HuH-7 (cell line): Measurements from ENCODE around the gene SLC35B4.

ENCODE experiments used
- DNase-seq: peaks from one replicate; pipeline ENCODE4 v3.0.0; 2011; ENCODE audit warnings: low spot score

SLC35B4 gene

GRCh38 chr7:134290286-134290685 is 26.4 kb downstream of the SLC35B4 start:
- DNase-seq = no peak

DNA sequence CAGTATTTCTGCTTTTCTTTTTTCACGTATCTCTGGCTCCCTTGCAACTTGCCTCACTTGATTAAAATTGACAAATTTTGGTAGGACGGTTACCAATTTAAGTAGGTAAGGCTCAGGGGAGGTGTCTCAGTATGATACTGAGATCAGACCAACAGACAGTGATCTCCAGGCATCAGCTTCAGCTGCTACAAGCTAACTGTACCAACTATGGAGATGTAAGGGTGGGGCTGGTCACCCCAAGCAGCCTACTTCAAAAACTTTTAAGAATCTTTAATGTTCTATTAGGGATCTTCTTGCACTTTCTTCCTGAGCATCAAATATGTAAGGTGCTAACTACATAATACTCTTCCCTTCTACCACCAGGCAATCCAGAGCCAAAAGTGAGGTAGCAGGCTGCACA is 26.9 kb downstream of the SLC35B4 start:
- DNase-seq = no peak

DNA sequence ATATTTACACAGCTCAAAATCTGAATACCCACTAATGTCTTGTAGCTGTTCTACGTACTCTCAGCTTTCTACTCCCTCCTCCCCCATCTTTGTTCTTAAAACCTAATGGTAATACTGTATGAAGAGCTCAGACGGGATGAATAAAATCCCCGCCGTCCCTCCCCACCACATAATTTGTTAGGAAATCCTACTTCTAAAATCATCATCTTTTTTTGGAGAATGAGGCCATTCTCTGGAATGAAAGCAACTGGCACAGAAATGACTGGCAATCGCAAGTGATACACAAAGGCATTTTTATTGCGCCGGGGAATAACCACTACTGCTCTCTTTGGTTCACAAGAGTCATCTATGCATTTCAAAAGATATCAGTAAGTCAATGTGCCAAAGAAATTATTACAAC is 27.3 kb downstream of the SLC35B4 start:
- DNase-seq = no peak

DNA sequence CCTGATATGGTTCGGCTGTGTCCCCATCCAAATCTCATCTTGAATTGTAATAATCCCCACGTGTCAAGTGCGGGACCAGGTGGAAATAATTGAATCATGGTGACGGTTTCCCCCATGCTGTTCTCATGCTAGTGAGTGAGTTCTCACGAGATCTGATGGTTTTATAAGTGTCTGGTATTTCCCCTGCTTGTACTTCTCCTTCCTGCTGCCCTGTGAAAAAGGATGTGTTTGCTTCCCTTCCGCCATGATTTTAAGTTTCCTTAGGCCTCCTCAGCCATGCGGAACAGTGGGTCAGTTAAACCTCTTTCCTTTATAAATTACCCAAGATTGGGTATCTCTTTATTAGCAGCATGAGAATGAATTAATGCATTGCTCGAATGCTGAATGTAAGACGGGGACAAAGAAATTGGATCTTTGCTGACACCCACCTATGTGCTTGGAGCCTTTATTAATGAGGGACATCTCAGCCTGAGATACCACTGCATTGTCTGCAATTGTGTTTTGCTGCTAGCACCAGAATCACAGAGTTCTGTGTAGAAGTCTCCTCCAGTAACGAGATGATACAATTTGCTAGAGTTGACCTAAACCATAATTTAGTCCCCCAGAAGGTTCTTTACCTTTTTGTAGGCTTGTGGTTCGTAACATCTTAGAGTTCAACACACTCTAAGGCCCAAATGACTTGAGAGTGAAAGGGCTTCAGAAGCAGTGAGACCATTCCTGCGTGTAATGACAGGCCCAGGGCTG is 28.6 kb downstream of the SLC35B4 start:
- DNase-seq = no peak

- DNase-seq = no peak
These were observed 31.8 kb downstream of the SLC35B4 start for GRCh38 chr7:134284952-134285351.

DNA sequence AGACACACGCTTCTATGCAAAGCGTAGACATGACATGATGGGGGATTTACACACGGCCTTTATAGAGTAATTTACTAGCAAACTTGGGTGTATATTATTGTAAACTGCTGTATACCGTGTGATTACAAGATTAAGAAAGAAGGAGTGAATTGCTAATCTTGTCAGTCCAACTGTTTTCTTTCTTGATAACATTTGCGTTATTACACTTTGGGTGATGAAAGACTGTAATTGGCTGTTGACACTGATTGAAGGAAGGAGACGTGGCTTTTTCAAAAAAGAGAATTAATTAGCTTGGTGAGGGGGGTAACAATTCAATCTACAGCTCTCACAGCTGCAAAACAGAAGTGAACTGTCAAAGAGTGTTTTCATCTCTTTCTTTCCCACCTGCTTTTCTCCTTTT is 32.7 kb downstream of the SLC35B4 start:
- DNase-seq = no peak

GRCh38 chr7:134280508-134280907 is 36.2 kb downstream of the SLC35B4 start:
- no peak for DNase-seq

DNA sequence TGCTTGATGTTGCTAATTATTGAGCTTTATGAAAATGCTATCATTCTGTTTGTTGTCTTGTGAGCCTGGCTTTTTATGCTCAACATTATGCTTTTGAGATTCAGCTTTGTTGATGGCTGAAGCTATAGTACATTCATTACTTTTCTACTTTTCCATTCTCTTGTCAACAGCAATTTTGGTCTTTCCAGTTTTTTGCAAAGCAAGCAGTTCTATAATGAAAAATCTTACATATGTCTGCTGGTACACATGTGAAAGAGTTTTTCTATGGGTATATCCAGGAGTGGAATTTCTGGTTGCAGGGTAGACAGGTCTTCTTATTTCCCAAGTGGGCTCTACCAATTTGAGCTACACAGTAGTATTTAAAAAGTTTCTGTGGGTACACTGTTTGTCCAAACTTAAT is 36.8 kb downstream of the SLC35B4 start:
- DNase-seq = no peak

DNA sequence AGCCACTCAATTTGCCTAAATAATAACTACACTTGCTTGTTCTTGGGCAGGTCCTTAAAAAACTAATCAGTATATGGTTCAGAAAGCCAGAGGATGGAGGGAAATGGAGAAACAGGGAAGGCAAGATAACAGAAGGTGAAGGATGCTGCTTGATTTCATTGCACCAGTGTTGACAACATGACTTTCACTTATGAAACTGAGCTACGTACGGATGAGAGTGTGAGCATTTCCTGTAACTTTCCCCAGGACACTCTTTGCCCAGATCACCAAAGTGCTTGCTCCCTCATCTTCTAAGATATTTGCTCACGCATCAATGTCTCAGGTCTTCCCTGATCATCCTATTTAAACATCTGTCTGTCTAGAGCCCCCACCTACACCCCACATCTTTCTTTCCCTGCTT is 37.4 kb downstream of the SLC35B4 start:
- no peak for DNase-seq

DNA sequence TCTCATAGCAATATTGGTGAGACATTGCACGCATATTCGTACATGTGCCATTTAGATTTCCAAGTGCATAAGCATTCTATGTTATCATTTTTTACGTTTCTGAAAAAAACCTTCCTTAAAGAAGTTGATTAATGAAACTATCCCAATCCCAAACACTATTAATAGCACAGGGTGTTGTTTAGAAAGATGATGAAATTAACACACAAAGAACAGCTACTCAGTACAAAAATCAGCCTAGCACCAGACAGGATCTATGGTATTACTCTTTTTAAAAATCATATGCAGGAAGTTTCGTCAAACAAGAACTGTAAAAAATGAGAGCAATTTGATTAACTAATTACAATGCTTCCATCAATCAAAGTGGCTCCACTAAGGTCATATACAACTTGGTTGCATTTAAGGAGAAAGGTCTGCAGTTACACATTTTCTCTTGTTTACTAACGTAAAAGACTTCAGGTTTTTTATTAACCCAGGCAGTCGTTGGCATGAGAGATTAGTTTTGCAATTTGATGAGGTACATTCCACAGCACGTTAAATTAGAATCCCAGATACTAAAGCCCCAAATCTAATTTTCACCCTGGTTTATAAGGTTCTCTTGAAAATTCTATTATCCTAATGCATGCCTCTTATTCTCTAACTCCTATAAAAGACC is 38.1 kb downstream of the SLC35B4 start:
- no peak for DNase-seq

- DNase-seq = no peak
These were observed 39.8 kb downstream of the SLC35B4 start for GRCh38 chr7:134276951-134277350.

- no peak for DNase-seq
These were observed 54.4 kb downstream of the SLC35B4 start for GRCh38 chr7:134262322-134262721.

GRCh38 chr7:134255814-134256213 is 60.9 kb downstream of the SLC35B4 start:
- DNase-seq = no peak

GRCh38 chr7:134254311-134254710 is 62.4 kb downstream of the SLC35B4 start:
- DNase-seq = no peak

GRCh38 chr7:134248196-134248595 is 68.5 kb downstream of the SLC35B4 start:
- no peak for DNase-seq

DNA sequence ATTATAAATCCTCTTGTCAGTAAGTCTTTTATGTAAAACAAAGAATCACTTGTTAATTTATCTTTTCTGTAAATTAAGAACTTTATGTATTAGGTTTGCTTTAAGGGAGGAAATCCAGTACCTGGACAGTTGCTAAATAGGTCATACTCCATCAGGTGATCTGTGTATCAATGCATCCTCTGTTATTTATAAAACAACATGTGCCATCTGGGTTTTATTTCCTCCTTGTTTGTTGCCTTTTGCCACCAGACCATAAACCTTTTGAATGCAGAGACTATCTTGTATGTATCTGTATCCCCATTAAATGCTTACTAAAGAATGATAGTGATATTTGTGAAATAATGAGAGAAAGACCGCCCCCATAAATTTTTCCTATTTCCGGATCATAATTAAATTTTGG is 70.0 kb downstream of the SLC35B4 start:
- DNase-seq = no peak

GRCh38 chr7:134246347-134246746 is 70.4 kb downstream of the SLC35B4 start:
- DNase-seq = no peak

DNA sequence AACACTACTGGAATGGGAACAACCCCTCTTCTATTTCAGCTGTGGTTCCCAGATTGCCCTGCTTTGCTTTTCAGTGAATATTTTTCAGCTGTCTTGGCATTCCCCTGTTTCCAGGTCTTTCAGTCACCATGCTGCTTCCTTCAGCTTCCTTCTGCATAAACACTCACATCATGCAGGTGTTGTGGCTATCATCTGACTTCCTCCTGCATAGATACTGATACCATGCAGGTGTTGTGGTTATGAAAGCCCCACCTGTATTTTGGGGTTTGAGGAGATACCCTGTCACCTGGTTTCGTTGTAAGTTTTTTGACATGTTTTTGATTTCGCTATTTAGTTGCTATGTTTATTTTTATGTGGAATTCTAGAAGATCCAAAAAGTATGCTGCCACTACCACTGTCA is 71.5 kb downstream of the SLC35B4 start:
- no peak for DNase-seq
